Loucy (cell line): ENCODE data around the gene HNF1B.

Experiments used
- CTCF ChIP-seq: fragments of 200-600 bp; sonication (generic); conservative IDR thresholded peaks from 2 replicates; pipeline ENCODE4 v1.5.1; 2014; ENCODE audit warnings: mild to moderate bottlenecking, antibody characterized with exemption, low read length
- EZH2phosphoT487 ChIP-seq: fragments of 200-600 bp; IDR thresholded peaks from 2 replicates; pipeline ENCODE4 v1.6.1; 2018; ENCODE audit warnings: antibody characterized with exemption, mild to moderate bottlenecking, moderate library complexity, borderline replicate concordance

GRCh38 chr17:37662353-37662752, 82.5 kb downstream of the HNF1B start:
- TF ChIP-seq CTCF = no peak
- no peak for TF ChIP-seq EZH2phosphoT487
